Lower lobe of right lung (tissue), 2 donors: Measurements from ENCODE around the gene ELP1. TPM values are rescaled to one million over a fixed set of nuclear protein-coding genes. Genes with fewer than 3 reads are reported as not detected.

Experiments used
- ATAC-seq, 2 donors: fragments of 200-7000 bp; cut with Tn5 transposase; one replicate each; pipeline ENCODE4 v1.9.1; 2020 to 2022; ENCODE audit warnings: mild to moderate bottlenecking in 2 of 2, moderate library complexity in 2 of 2
- DNase-seq: peaks from one replicate; pipeline ENCODE4 v3.0.0-alpha.2; 2020
- H3K27ac ChIP-seq: fragments of 200-600 bp; one replicate; pipeline ENCODE4 v1.8.0; 2022
- H3K27me3 ChIP-seq: fragments of 200-600 bp; one replicate; pipeline ENCODE4 v1.8.0; 2022; ENCODE audit warnings: low read depth
- H3K36me3 ChIP-seq: fragments of 200-600 bp; one replicate; pipeline ENCODE4 v1.8.0; 2022; ENCODE audit warnings: mild to moderate bottlenecking
- H3K4me1 ChIP-seq: fragments of 200-600 bp; one replicate; pipeline ENCODE4 v1.8.0; 2022
- H3K4me3 ChIP-seq: fragments of 200-600 bp; one replicate; pipeline ENCODE4 v1.8.0; 2022; ENCODE audit warnings: mild to moderate bottlenecking
- H3K9me3 ChIP-seq: fragments of 200-600 bp; one replicate; pipeline ENCODE4 v1.8.0; 2022
- intact Hi-C: fragments of 100-400 bp; cut with DNase I; formaldehyde crosslinking; loops from one replicate; pipeline ENCODE4 v1.11.0; 2022
- long read RNA-seq: library from polyadenylated mRNA; unstranded; transcript quantifications from one replicate; pipeline ENCODE4 v2.0.0, GENCODE V29; 2021
- total RNA-seq: library from RNA; stranded (reverse); fragmentation: NEBNext Ultra II Directional; extraction: Animal tissue kit (Norgen Biotek cat#: 25700); gene quantifications from one replicate; pipeline ENCODE4 v1.2.1, GENCODE V29; 2021
- TF ChIP-seq, protein P1 (sequence below): fragments of 200-600 bp; IDR thresholded peaks from one replicate; pipeline ENCODE4 v1.8.0; 2022; ENCODE audit warnings: antibody characterized with exemption, mild to moderate bottlenecking
- donor health status: DM: no; HTN: yes; CAD: no; lungs with severe emphysema.

Gene ELP1, protein sequence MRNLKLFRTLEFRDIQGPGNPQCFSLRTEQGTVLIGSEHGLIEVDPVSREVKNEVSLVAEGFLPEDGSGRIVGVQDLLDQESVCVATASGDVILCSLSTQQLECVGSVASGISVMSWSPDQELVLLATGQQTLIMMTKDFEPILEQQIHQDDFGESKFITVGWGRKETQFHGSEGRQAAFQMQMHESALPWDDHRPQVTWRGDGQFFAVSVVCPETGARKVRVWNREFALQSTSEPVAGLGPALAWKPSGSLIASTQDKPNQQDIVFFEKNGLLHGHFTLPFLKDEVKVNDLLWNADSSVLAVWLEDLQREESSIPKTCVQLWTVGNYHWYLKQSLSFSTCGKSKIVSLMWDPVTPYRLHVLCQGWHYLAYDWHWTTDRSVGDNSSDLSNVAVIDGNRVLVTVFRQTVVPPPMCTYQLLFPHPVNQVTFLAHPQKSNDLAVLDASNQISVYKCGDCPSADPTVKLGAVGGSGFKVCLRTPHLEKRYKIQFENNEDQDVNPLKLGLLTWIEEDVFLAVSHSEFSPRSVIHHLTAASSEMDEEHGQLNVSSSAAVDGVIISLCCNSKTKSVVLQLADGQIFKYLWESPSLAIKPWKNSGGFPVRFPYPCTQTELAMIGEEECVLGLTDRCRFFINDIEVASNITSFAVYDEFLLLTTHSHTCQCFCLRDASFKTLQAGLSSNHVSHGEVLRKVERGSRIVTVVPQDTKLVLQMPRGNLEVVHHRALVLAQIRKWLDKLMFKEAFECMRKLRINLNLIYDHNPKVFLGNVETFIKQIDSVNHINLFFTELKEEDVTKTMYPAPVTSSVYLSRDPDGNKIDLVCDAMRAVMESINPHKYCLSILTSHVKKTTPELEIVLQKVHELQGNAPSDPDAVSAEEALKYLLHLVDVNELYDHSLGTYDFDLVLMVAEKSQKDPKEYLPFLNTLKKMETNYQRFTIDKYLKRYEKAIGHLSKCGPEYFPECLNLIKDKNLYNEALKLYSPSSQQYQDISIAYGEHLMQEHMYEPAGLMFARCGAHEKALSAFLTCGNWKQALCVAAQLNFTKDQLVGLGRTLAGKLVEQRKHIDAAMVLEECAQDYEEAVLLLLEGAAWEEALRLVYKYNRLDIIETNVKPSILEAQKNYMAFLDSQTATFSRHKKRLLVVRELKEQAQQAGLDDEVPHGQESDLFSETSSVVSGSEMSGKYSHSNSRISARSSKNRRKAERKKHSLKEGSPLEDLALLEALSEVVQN (N-terminal part only)
- total RNA-seq = 25.3 TPM
- long read RNA-seq, full-length matches to known transcripts = 12 of 28 reads
- long read RNA-seq, partial matches to known transcripts = 9 of 28 reads
- long read RNA-seq, other reads (novel, unspliced or antisense) = 7 of 28 reads

DNA sequence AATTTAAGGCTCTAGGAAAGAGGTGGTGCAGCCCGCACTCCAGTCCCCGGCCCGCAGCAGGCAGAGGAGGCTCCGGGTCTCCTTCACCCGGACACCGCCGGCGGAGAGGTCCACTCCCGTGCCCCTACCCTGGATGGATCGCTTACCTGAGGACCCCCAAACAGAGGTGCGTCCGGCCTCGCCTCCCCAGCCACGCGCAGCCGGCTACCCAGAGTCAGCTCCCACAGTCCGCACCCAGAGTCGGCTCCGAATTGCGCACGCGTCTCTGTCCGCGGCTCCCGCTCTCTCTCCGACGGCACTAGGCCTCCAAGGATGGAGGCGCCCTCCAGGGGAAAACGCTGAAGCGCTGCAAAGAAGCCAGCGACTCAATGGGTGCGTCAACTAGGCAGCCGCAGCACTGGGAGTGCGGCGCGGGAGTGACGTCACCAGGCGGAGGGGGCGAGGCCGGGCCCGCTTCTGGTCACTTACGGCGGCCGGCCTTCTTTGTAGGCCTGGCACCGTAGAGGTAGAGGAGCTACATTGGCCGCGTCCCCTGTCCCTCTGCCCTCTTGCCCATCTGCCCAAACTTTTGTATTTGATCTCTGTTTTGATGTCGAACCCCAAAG, at the start of gene ELP1:
Gene ELP1, minus strand, starts transcription at position 407 of the 605 bp plus-strand sequence. CDS start 2,978 bp downstream, outside the sequence.
- Histone ChIP-seq H3K36me3 (peaks cover 19% of the 10 kb centered on the region), H3K27ac (peak within 1 kb of the TSS; percentile 92), H3K27me3 (no peaks in the 10 kb centered on the region), H3K4me1 (peaks cover 25% of the 10 kb centered on the region), H3K4me3 (peak within 1 kb of the TSS; percentile 94), H3K9me3 (no peaks in the 10 kb centered on the region)
- DNase-seq (peak; percentile 95), ATAC-seq (peak; percentile 95 to 97)
- intact Hi-C loops = no loop called here
- TF ChIP-seq, protein P1, sequence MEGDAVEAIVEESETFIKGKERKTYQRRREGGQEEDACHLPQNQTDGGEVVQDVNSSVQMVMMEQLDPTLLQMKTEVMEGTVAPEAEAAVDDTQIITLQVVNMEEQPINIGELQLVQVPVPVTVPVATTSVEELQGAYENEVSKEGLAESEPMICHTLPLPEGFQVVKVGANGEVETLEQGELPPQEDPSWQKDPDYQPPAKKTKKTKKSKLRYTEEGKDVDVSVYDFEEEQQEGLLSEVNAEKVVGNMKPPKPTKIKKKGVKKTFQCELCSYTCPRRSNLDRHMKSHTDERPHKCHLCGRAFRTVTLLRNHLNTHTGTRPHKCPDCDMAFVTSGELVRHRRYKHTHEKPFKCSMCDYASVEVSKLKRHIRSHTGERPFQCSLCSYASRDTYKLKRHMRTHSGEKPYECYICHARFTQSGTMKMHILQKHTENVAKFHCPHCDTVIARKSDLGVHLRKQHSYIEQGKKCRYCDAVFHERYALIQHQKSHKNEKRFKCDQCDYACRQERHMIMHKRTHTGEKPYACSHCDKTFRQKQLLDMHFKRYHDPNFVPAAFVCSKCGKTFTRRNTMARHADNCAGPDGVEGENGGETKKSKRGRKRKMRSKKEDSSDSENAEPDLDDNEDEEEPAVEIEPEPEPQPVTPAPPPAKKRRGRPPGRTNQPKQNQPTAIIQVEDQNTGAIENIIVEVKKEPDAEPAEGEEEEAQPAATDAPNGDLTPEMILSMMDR = peak; percentile 40

DNA sequence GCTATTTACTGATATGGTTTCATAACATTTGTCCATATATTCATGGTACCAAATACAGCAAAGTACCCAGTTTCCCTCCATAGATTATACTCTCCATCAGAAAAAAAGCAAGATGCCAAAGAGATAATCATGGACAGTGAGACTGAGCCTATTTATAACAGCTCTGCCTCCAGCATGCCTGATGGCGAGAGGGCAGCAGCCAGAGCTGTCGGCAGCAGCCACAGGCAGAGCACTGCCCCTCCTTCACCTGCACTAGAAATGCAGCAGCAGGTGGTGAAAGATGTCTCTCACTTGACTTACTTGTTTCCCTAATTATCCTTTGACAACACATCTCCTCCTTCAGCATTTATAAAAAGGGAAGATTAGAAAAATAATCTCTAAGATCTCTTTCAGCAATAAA, 47.0 kb upstream of the ELP1 start:
- no peak for DNase-seq
- Histone ChIP-seq H3K36me3 (peaks cover 21% of the 10 kb centered on the region), H3K27me3 (no peaks in the 10 kb centered on the region), H3K27ac (no peak overlapping the region), H3K4me3 (no peak overlapping the region), H3K4me1 (no peaks in the 10 kb centered on the region), H3K9me3 (no peaks in the 10 kb centered on the region)
- intact Hi-C loops = no loop called here
- TF ChIP-seq, protein P1 = no peak
- no peak for ATAC-seq

DNA sequence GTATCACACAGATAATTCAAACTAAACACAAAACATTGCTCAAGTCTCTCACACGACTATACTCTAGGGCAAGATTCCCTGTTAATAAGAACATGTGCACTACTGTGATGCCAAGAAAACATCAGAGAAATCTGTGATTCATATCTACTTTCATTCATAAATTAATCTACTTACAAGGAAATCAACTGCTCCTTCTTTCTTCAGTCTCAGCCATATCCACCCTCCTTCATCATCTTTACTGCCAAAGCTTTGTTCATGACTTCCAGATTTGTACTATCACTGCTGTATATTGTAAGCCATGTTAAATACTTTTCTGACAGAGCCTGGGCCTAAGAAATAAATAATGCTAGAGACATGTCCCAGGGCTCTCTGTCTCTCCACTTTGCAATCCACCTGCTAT, 44.3 kb upstream of the ELP1 start:
- Histone ChIP-seq H3K4me3 (no peak overlapping the region), H3K9me3 (no peaks in the 10 kb centered on the region), H3K36me3 (peaks cover 20% of the 10 kb centered on the region), H3K27ac (no peak overlapping the region), H3K27me3 (no peaks in the 10 kb centered on the region), H3K4me1 (no peaks in the 10 kb centered on the region)
- DNase-seq = no peak
- ATAC-seq = no peak
- intact Hi-C loops = no loop called here
- TF ChIP-seq, protein P1 = no peak

DNA sequence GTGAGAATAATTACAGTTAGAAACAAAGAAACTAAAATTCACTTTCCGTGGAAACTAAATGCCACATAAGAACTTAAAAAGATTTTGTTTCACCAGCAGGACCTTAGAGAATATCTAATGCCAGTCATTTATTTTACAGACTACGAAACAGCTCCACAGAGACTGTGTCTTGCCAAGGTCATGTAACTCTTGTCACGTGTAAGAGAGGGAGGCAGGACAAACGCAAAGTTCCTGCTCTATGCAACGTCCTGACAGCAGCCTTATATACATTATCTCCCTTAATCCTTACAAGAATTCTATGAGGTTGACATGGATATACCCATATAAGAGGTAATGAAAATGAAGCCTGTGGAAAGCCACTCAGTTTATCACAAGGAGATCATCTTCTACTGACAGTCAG, 40.0 kb upstream of the ELP1 start:
- no peak overlapping the region for H3K27ac ChIP-seq
- H3K9me3 ChIP-seq = no peaks in the 10 kb centered on the region
- TF ChIP-seq, protein P1 = no peak
- intact Hi-C loops = no loop called here
- ATAC-seq = no peak
- no peak overlapping the region for H3K4me3 ChIP-seq
- peaks cover 6% of the 10 kb centered on the region for H3K36me3 ChIP-seq
- no peak for DNase-seq
- H3K4me1 ChIP-seq = no peaks in the 10 kb centered on the region
- no peaks in the 10 kb centered on the region for H3K27me3 ChIP-seq
